Caco-2 (cell line): ENCODE data around the gene SLC16A12. TPM values are rescaled to one million over a fixed set of nuclear protein-coding genes. Genes with fewer than 3 reads are reported as not detected.
"Not testable (repeated sequence)": the region's sequence is repeated elsewhere in the genome, so short reads cannot be mapped to it uniquely, and the experiment has no call there.

Experiments
- BruUV-seq: library from RNA; stranded (reverse); fragments of 400-500 nt; replicated peaks from 2 replicates; lab custom pipeline; 2021; lab: Mats Ljungman, UMichigan
- CTCF ChIA-PET: fragments of 300-600 bp; sonication (Branson Sonifier 250); formaldehyde crosslinking; loops from one replicate; lab custom pipeline; 2022; ENCODE audit warnings: antibody characterized with exemption; lab: Charles Lee
- POLR2A ChIA-PET: fragments of 300-600 bp; sonication (Branson Sonifier 250); formaldehyde crosslinking; loops from one replicate; lab custom pipeline; 2022; ENCODE audit warnings: antibody characterized with exemption; lab: Charles Lee
- DNase-seq, 2 experiments: peaks; one replicate each; pipeline versions ENCODE4 v3.0.0 to v3.0.0-alpha.2; 2020 to 2022
- H3K27me3 ChIP-seq: replicated peaks from 2 replicates; pipeline ENCODE4 v1.6.0; 2011; ENCODE audit warnings: low read length; ENCODE audit not compliant: control insufficient read depth, insufficient read depth
- H3K36me3 ChIP-seq: 2 replicates; pipeline ENCODE4 v1.5.1; 2011; ENCODE audit warnings: low read length; ENCODE audit not compliant: control insufficient read depth, insufficient read depth
- H3K4me1 ChIP-seq: fragments of 250-450 bp; sonication (Bioruptor Pico); 2 replicates; pipeline ENCODE4 v1.5.1; 2020; ENCODE audit warnings: mild to moderate bottlenecking
- H3K4me3 ChIP-seq: 2 replicates; pipeline ENCODE4 v1.5.1; 2011; ENCODE audit warnings: low read depth, mild to moderate bottlenecking, control low read depth, low read length
- H3K9me3 ChIP-seq: fragments of 250-450 bp; sonication (Bioruptor Pico); 2 replicates; pipeline ENCODE4 v1.5.1; 2020; ENCODE audit warnings: mild to moderate bottlenecking, moderate library complexity
- H3K27ac Mint-ChIP-seq: one replicate; pipeline ENCODE4 v1.8.0; 2022; ENCODE audit warnings: mixed read lengths; ENCODE audit not compliant: unreplicated experiment
- H3K27me3 Mint-ChIP-seq: one replicate; pipeline ENCODE4 v1.8.0; 2022; ENCODE audit warnings: mixed read lengths; ENCODE audit not compliant: insufficient read depth, unreplicated experiment
- H3K36me3 Mint-ChIP-seq: one replicate; pipeline ENCODE4 v1.8.0; 2022; ENCODE audit warnings: mild to moderate bottlenecking, mixed read lengths; ENCODE audit not compliant: insufficient read depth, unreplicated experiment
- H3K4me1 Mint-ChIP-seq: one replicate; pipeline ENCODE4 v1.8.0; 2022; ENCODE audit warnings: low read depth, mixed read lengths; ENCODE audit not compliant: unreplicated experiment
- H3K4me3 Mint-ChIP-seq: one replicate; pipeline ENCODE4 v1.8.0; 2022; ENCODE audit warnings: mild to moderate bottlenecking, moderate library complexity, mixed read lengths; ENCODE audit not compliant: unreplicated experiment
- H3K9me3 Mint-ChIP-seq: one replicate; pipeline ENCODE4 v1.8.0; 2022; ENCODE audit warnings: mixed read lengths; ENCODE audit not compliant: unreplicated experiment
- CTCF ChIP-seq, 2 experiments: fragments of 200-600 bp in 1 of 2; IDR thresholded peaks; 1 replicate in 1 of 2; 2 replicates in 1 of 2; pipeline versions ENCODE4 v1.5.1 to v1.8.0; 2011 to 2022; ENCODE audit warnings: antibody characterized with exemption in 1 of 2, control low read depth in 1 of 2, inconsistent platforms in 1 of 2, low read depth in 1 of 2, low read length in 1 of 2, mild to moderate bottlenecking in 1 of 2, moderate library complexity in 1 of 2; ENCODE audit not compliant: insufficient read depth in 1 of 2, severe bottlenecking in 1 of 2, unreplicated experiment in 1 of 2
- intact Hi-C: fragments of 100-400 bp; cut with micrococcal nuclease; formaldehyde crosslinking; loops from one replicate; pipeline ENCODE4 v1.10.0; 2022; ENCODE audit not compliant: unreplicated experiment
- total RNA-seq: library from RNA; stranded (reverse); gene quantifications from 2 replicates; pipeline ENCODE4 v1.2.3, GENCODE V29; 2022

Gene SLC16A12
- total RNA-seq, 1 experiment from 2014 or later, result not detected

DNA sequence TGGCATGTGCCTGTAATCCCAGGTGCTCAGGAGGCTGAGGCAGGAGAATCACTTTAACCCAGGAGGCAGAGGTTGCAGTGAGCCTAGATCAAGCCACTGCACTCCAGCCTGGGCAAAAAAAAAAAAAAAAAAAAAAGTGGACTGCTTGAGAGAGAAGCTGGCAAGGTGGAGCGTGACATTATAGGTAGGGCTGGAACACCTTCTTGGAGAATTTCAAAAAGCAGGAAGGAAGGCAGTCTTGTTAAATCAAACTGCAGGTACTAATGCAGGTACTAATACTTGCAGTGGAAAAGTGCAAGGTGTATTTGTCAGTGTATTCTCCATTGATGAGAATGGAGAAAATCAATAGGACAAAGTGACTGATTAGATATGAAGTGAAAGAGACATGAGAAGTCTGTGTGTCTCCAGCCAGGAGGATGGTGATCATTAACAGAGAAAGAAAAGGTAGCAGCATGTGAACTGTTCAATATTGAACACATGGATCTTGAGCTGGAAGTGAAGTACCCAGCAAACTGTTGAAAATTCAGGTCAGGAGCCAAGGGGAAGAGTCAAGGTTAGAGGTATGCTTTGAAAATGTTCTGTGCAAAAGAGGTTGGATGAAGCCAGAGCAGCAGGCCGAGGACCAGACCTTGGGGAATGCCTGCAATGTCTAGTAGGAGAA, 12.6 kb upstream of the SLC16A12 start:
- no peaks in the 10 kb centered on the region for H3K4me1 Mint-ChIP-seq
- ChIA-PET POLR2A (no interaction called here), CTCF (no interaction called here)
- H3K9me3 Mint-ChIP-seq, result no peaks in the 10 kb centered on the region
- H3K4me3 Mint-ChIP-seq, result no peak overlapping the region
- DNase-seq, result no peak
- no peaks in the 10 kb centered on the region for H3K36me3 ChIP-seq
- H3K36me3 Mint-ChIP-seq, result no peaks in the 10 kb centered on the region
- H3K9me3 ChIP-seq, result 0 out of 2 replicates have a peak, but pooled peaks cover 4% of the 10 kb centered on the region
- H3K27me3 Mint-ChIP-seq, result no peaks in the 10 kb centered on the region
- H3K27me3 ChIP-seq, result no peaks in the 10 kb centered on the region
- intact Hi-C loops, result no loop called here
- no peak overlapping the region for H3K27ac Mint-ChIP-seq
- H3K4me3 ChIP-seq, result no peak overlapping the region
- BruUV-seq, result no TSS peak
- TF ChIP-seq CTCF (IDR thresholded peaks at IDR 0.05; ENCODE audit: insufficient read depth in 1 of 2, low read depth in 1 of 2, low read length in 1 of 2, severe bottlenecking in 1 of 2, unreplicated experiment in 1 of 2), result no peak
- no peaks in the 10 kb centered on the region for H3K4me1 ChIP-seq

- H3K27ac Mint-ChIP-seq, H3K4me3 Mint-ChIP-seq, CTCF ChIA-PET, POLR2A ChIA-PET, H3K36me3 Mint-ChIP-seq, H3K36me3 ChIP-seq, DNase-seq, intact Hi-C loops, BruUV-seq, H3K9me3 ChIP-seq, H3K9me3 Mint-ChIP-seq, H3K27me3 Mint-ChIP-seq, H3K4me3 ChIP-seq, H3K4me1 ChIP-seq, H3K27me3 ChIP-seq, H3K4me1 Mint-ChIP-seq: not testable (repeated sequence)
Measured at GRCh38 chr10:89546651-89547050, 11.3 kb upstream of the SLC16A12 start.

DNA sequence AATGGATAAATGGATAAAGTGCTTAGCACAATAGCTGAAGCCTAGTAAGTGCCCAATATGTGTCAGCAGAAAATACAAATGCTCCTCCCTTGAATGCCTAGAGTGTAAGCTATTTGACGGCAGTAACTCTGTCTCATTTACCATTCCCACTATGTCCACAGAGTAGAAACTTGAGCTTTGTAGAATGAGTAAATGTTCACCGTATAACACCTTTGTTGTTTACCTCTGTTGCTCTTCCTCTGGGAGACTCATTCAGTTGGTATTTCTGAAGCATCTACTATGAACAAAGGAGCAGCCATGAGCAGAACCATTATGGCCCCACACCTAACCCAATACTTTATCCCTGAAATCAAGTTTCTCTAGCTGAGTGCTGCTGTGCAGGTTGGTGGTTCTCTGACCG, 8.4 kb upstream of the SLC16A12 start:
- H3K9me3 ChIP-seq, result no peaks in the 10 kb centered on the region
- H3K27me3 Mint-ChIP-seq, result peaks cover 11% of the 10 kb centered on the region
- POLR2A ChIA-PET, result no interaction called here

More for the DNA sequence above, 8.4 kb upstream of the SLC16A12 start:
- TF ChIP-seq CTCF (IDR thresholded peaks at IDR 0.05; ENCODE audit: insufficient read depth in 1 of 2, low read depth in 1 of 2, low read length in 1 of 2, severe bottlenecking in 1 of 2, unreplicated experiment in 1 of 2), result no peak
- H3K9me3 Mint-ChIP-seq, result no peaks in the 10 kb centered on the region
- CTCF ChIA-PET, result no interaction called here
- intact Hi-C loops, result no loop called here
- no TSS peak for BruUV-seq
- no peaks in the 10 kb centered on the region for H3K4me1 ChIP-seq
- no peaks in the 10 kb centered on the region for H3K4me1 Mint-ChIP-seq
- DNase-seq, result no peak
- H3K27ac Mint-ChIP-seq, result no peak overlapping the region
- H3K27me3 ChIP-seq, result no peaks in the 10 kb centered on the region
- H3K36me3 Mint-ChIP-seq, result no peaks in the 10 kb centered on the region
- no peak overlapping the region for H3K4me3 Mint-ChIP-seq
- no peaks in the 10 kb centered on the region for H3K36me3 ChIP-seq
- no peak overlapping the region for H3K4me3 ChIP-seq
